ENCODE measurements around the gene PSME2. TPM values are rescaled to one million over a fixed set of nuclear protein-coding genes. Genes with fewer than 3 reads are reported as not detected.

PSME2 gene
- total RNA-seq, 1 donor from 2014 or later, result 173 TPM

- Mint-ChIP-seq H3K4me1 (ENCODE audit: low read depth, unreplicated experiment) (peaks cover 5% of the 10 kb centered on the region), H3K27me3 (ENCODE audit: low read depth, unreplicated experiment) (no peaks in the 10 kb centered on the region), H3K36me3 (ENCODE audit: low read depth, unreplicated experiment) (peaks cover 51% of the 10 kb centered on the region), H3K9me3 (ENCODE audit: unreplicated experiment) (no peaks in the 10 kb centered on the region), H3K4me3 (ENCODE audit: unreplicated experiment) (no peak overlapping the region), H3K27ac (ENCODE audit: unreplicated experiment) (no peak overlapping the region)
- Histone ChIP-seq H4K20me1 (ENCODE audit: insufficient read depth, low read length) (no peaks in the 10 kb centered on the region), H3K9ac (ENCODE audit: low read length) (no peak overlapping the region), H3K4me2 (ENCODE audit: low read length) (no peak overlapping the region), H3K27me3 (ENCODE audit: insufficient read depth, low read length) (no peaks in the 10 kb centered on the region), H3K36me3 (ENCODE audit: insufficient read depth, low read length) (no peaks in the 10 kb centered on the region), H3K9me3 (ENCODE audit: insufficient read depth, low read depth, low read length) (no peaks in the 10 kb centered on the region), H2AFZ (ENCODE audit: low read depth, low read length) (no peak overlapping the region), H3K4me1 (ENCODE audit: insufficient read depth, low read length) (no peaks in the 10 kb centered on the region), H3K4me3 (ENCODE audit: insufficient read depth, low read depth, low read length) (no peak overlapping the region), H3K79me2 (ENCODE audit: insufficient read depth, low read length) (no peaks in the 10 kb centered on the region), H3K27ac (ENCODE audit: low read depth, low read length) (no peak overlapping the region)
- TF ChIP-seq EZH2 (IDR thresholded peaks at IDR 0.05; ENCODE audit: insufficient read depth, low read length) (no peak), CTCF (IDR thresholded peaks at IDR 0.05; ENCODE audit: insufficient read depth, low read depth, low read length) (no peak)
- no peak for FAIRE-seq
- no peak for DNase-seq (ENCODE audit: low read depth)
Measured at GRCh38 chr14:24100197-24100981, 46.0 kb downstream of the PSME2 start.

DNA sequence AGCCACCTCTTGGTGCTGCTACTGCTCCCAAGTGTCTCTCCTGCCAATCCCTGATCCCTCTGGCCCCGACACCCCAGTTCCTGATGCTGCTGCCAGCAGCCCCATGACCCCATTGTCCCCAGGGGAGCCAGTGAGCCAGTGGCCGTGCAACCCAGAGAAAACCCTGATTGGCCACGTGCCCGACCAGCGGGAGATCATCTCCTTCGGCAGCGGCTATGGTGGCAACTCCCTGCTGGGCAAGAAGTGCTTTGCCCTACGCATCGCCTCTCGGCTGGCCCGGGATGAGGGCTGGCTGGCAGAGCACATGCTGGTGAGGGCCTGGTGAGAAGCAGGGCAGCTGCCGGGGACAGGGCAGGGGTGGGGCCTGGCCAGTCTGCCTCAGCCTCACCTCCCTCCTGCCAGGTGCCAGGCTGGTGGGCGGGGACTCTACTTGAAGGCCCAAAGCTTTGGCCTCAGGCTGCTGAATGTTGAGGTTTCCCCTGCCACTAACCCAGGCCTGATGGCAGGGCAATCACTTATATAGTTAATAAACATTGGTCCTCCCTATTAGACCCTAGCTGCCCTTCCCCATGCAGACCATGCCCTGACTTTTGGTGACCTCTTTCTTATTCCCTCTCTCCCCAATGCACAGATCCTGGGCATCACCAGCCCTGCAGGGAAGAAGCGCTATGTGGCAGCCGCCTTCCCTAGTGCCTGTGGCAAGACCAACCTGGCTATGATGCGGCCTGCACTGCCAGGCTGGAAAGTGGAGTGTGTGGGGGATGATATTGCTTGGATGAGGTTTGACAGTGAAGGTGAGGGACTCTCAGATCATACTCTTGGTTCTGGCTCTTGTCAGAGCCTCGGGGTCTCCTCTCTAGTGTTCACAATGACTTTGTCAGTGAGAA, 47.2 kb downstream of the PSME2 start:
- H3K9me3 Mint-ChIP-seq (ENCODE audit: unreplicated experiment), result no peaks in the 10 kb centered on the region
- peaks cover 42% of the 10 kb centered on the region for H3K36me3 Mint-ChIP-seq (ENCODE audit: low read depth, unreplicated experiment)
- H3K4me1 Mint-ChIP-seq (ENCODE audit: low read depth, unreplicated experiment), result peaks cover 6% of the 10 kb centered on the region
- Histone ChIP-seq H4K20me1 (ENCODE audit: insufficient read depth, low read length) (no peaks in the 10 kb centered on the region), H3K9me3 (ENCODE audit: insufficient read depth, low read depth, low read length) (no peaks in the 10 kb centered on the region), H3K4me1 (ENCODE audit: insufficient read depth, low read length) (peaks cover 6% of the 10 kb centered on the region), H3K4me3 (ENCODE audit: insufficient read depth, low read depth, low read length) (no peak overlapping the region), H3K27ac (ENCODE audit: low read depth, low read length) (no peak overlapping the region), H3K79me2 (ENCODE audit: insufficient read depth, low read length) (no peaks in the 10 kb centered on the region), H2AFZ (ENCODE audit: low read depth, low read length) (no peak overlapping the region), H3K36me3 (ENCODE audit: insufficient read depth, low read length) (no peaks in the 10 kb centered on the region), H3K9ac (ENCODE audit: low read length) (no peak overlapping the region), H3K4me2 (ENCODE audit: low read length) (no peak overlapping the region), H3K27me3 (ENCODE audit: insufficient read depth, low read length) (no peaks in the 10 kb centered on the region)
- H3K27ac Mint-ChIP-seq (ENCODE audit: unreplicated experiment), result peak overlapping the region; percentile 26
- no peak overlapping the region for H3K4me3 Mint-ChIP-seq (ENCODE audit: unreplicated experiment)
- no peak for DNase-seq (ENCODE audit: low read depth)
- no peak for FAIRE-seq
- TF ChIP-seq EZH2 (IDR thresholded peaks at IDR 0.05; ENCODE audit: insufficient read depth, low read length) (no peak), CTCF (IDR thresholded peaks at IDR 0.05; ENCODE audit: insufficient read depth, low read depth, low read length) (no peak)
- no peaks in the 10 kb centered on the region for H3K27me3 Mint-ChIP-seq (ENCODE audit: low read depth, unreplicated experiment)

Measured in astrocyte (in vitro differentiated cells and primary cell).